Spleen (tissue), 7 donors: ENCODE measurements around the gene FLT3LG.

Experiments
- CTCF ChIP-seq, 11 experiments: fragments of 200-600 bp in 7 of 11; fragments of 450-650 bp in 4 of 11; sonication (generic) in 4 of 11; IDR thresholded peaks in 8 of 11; conservative IDR thresholded peaks in 3 of 11; 1 replicate in 7 of 11; 2 replicates in 4 of 11; pipeline versions ENCODE4 v1.4.0 to v1.8.0; 2016 to 2021; ENCODE audit warnings: antibody characterized with exemption in 11 of 11, inconsistent platforms in 4 of 11, mild to moderate bottlenecking in 1 of 11
- POLR2A ChIP-seq, 3 donors: fragments of 450-650 bp; IDR thresholded peaks; one replicate each; pipeline ENCODE4 v1.5.1; 2017; ENCODE audit warnings: antibody characterized with exemption in 3 of 3, mild to moderate bottlenecking in 1 of 3
- POLR2AphosphoS5 ChIP-seq, 3 donors: sonication (generic); formaldehyde crosslinking; IDR thresholded peaks; one replicate each; pipeline ENCODE4 v1.5.1; 2017; ENCODE audit warnings: antibody characterized with exemption in 3 of 3
- donor health status: DM: no; HTN: no; CAD: no; lungs with moderate emphysema.
- donor health status: DM: no; HTN: no; CAD: no.
- donor health status: DM: no; HTN: no; CAD: no.

- TF ChIP-seq CTCF (IDR thresholded peaks at IDR 0.05 in 8 of 11, conservative IDR thresholded peaks at IDR 0.05 in 3 of 11) (peak in 5 of 11 experiments; percentile 14 to 45 (median 41)), POLR2A (IDR thresholded peaks at IDR 0.05) (peak in 1 of 3 donors; percentile 34), POLR2AphosphoS5 (IDR thresholded peaks at IDR 0.05) (peak; percentile 74 to 98 (median 82))
Measured at GRCh38 chr19:49451430-49452181, 22.4 kb upstream of the FLT3LG start, which contains the start of gene PIH1D1.
